ENCODE measurements around the gene GNRHR. TPM values are rescaled to one million over a fixed set of nuclear protein-coding genes. Genes with fewer than 3 reads are reported as not detected.
"Not testable (repeated sequence)": the region's sequence is repeated elsewhere in the genome, so short reads cannot be mapped to it uniquely, and the experiment has no call there.

GNRHR gene
- total RNA-seq, 1 donor from 2014 or later = under 0.01 TPM

GRCh38 chr4:67776746-67777145, 22.6 kb upstream of the GNRHR start:
- FAIRE-seq (no peak), DNase-seq (ENCODE audit: low read depth) (no peak)
- H3K27me3 ChIP-seq (ENCODE audit: control insufficient read depth, insufficient read depth, low read length) = no peaks in the 10 kb centered on the region

GRCh38 chr4:67770422-67770821, 16.2 kb upstream of the GNRHR start:
- H3K27me3 ChIP-seq (ENCODE audit: control insufficient read depth, insufficient read depth, low read length) = no peaks in the 10 kb centered on the region
- FAIRE-seq (no peak), DNase-seq (ENCODE audit: low read depth) (peak; percentile 72)
- no peaks in the 10 kb centered on the region for H3K36me3 ChIP-seq (ENCODE audit: control insufficient read depth, insufficient read depth, low read length)
- H3K4me3 ChIP-seq (ENCODE audit: low read depth, low read length) = no peak overlapping the region
- TF ChIP-seq CTCF (IDR thresholded peaks at IDR 0.05; ENCODE audit: insufficient read depth, low read length, severe bottlenecking) = no peak

More at GRCh38 chr4:67776746-67777145, 22.6 kb upstream of the GNRHR start:
- no peak for TF ChIP-seq CTCF (IDR thresholded peaks at IDR 0.05; ENCODE audit: insufficient read depth, low read length, severe bottlenecking)
- no peaks in the 10 kb centered on the region for H3K36me3 ChIP-seq (ENCODE audit: control insufficient read depth, insufficient read depth, low read length)
- H3K4me3 ChIP-seq (ENCODE audit: low read depth, low read length) = no peak overlapping the region

- Histone ChIP-seq H3K4me3 (ENCODE audit: low read depth, low read length) (no peak overlapping the region), H3K36me3 (ENCODE audit: control insufficient read depth, insufficient read depth, low read length) (no peaks in the 10 kb centered on the region), H3K27me3 (ENCODE audit: control insufficient read depth, insufficient read depth, low read length) (no peaks in the 10 kb centered on the region)
- FAIRE-seq (no peak), DNase-seq (ENCODE audit: low read depth) (peak; percentile 83)
- TF ChIP-seq CTCF (IDR thresholded peaks at IDR 0.05; ENCODE audit: insufficient read depth, low read length, severe bottlenecking) = no peak
These were observed 11.7 kb upstream of the GNRHR start for GRCh38 chr4:67765928-67766327.

GRCh38 chr4:67765401-67765800, 11.2 kb upstream of the GNRHR start:
- DNase-seq (ENCODE audit: low read depth) = no peak
- no peak for FAIRE-seq
- Histone ChIP-seq H3K36me3 (ENCODE audit: control insufficient read depth, insufficient read depth, low read length) (no peaks in the 10 kb centered on the region), H3K27me3 (ENCODE audit: control insufficient read depth, insufficient read depth, low read length) (no peaks in the 10 kb centered on the region), H3K4me3 (ENCODE audit: low read depth, low read length) (no peak overlapping the region)
- no peak for TF ChIP-seq CTCF (IDR thresholded peaks at IDR 0.05; ENCODE audit: insufficient read depth, low read length, severe bottlenecking)

- no peak for FAIRE-seq
- Histone ChIP-seq H3K4me3 (ENCODE audit: low read depth, low read length) (no peak overlapping the region), H3K27me3 (ENCODE audit: control insufficient read depth, insufficient read depth, low read length) (no peaks in the 10 kb centered on the region), H3K36me3 (ENCODE audit: control insufficient read depth, insufficient read depth, low read length) (no peaks in the 10 kb centered on the region)
- no peak for DNase-seq (ENCODE audit: low read depth)
- TF ChIP-seq CTCF (IDR thresholded peaks at IDR 0.05; ENCODE audit: insufficient read depth, low read length, severe bottlenecking) = no peak
These were observed 10.0 kb upstream of the GNRHR start for GRCh38 chr4:67764183-67764582.

GRCh38 chr4:67762086-67762485, 7.9 kb upstream of the GNRHR start:
- no peak overlapping the region for H3K4me3 ChIP-seq (ENCODE audit: low read depth, low read length)
- no peak for TF ChIP-seq CTCF (IDR thresholded peaks at IDR 0.05; ENCODE audit: insufficient read depth, low read length, severe bottlenecking)
- no peaks in the 10 kb centered on the region for H3K27me3 ChIP-seq (ENCODE audit: control insufficient read depth, insufficient read depth, low read length)
- no peak for DNase-seq (ENCODE audit: low read depth)
- FAIRE-seq = no peak
- H3K36me3 ChIP-seq (ENCODE audit: control insufficient read depth, insufficient read depth, low read length) = no peaks in the 10 kb centered on the region

GRCh38 chr4:67756991-67757390, 2.8 kb upstream of the GNRHR start:
- not testable (repeated sequence) for H3K36me3 ChIP-seq (ENCODE audit: control insufficient read depth, insufficient read depth, low read length); FAIRE-seq; H3K4me3 ChIP-seq (ENCODE audit: low read depth, low read length); DNase-seq (ENCODE audit: low read depth); H3K27me3 ChIP-seq (ENCODE audit: control insufficient read depth, insufficient read depth, low read length)
